Measurements from ENCODE around the gene SDCBP2. TPM values are rescaled to one million over a fixed set of nuclear protein-coding genes. Genes with fewer than 3 reads are reported as not detected.

SDCBP2 gene
- total and polyA plus RNA-seq, 2 experiments from 2014 or later = 4.2 to 5.5 TPM

- no peak overlapping the region for H3K9ac ChIP-seq
- DNase-seq = no peak
- no peaks in the 10 kb centered on the region for H4K20me1 ChIP-seq (ENCODE audit: insufficient read depth)
- H2AFZ ChIP-seq = no peak overlapping the region
- TF ChIP-seq EZH2 (IDR thresholded peaks at IDR 0.05; ENCODE audit: insufficient read depth, poor library complexity, severe bottlenecking) = no peak
- TF ChIP-seq EZH2phosphoT487 (IDR thresholded peaks at IDR 0.05; ENCODE audit: insufficient read depth, low read depth) = no peak
- H3K9me3 ChIP-seq (ENCODE audit: low read depth) = no peaks in the 10 kb centered on the region
- H3K4me2 ChIP-seq (ENCODE audit: unreplicated experiment) = no peak overlapping the region
- no peaks in the 10 kb centered on the region for H3K9me2 ChIP-seq (ENCODE audit: insufficient read depth)
- no peaks in the 10 kb centered on the region for H3F3A ChIP-seq (ENCODE audit: insufficient read depth)
- 85 to 89% methylated on average over 14 of the region's 14 CpGs for WGBS, 2 experiments (ENCODE audit: low coverage in 1 of 2, low lambda C conversion rate in 2 of 2, missing lambda C conversion rate in 2 of 2)
- H3K4me1 ChIP-seq (ENCODE audit: insufficient read depth) = no peaks in the 10 kb centered on the region
- no peak overlapping the region for H3K27ac ChIP-seq
- no peaks in the 10 kb centered on the region for H3K79me2 ChIP-seq (ENCODE audit: insufficient read depth)
- in situ Hi-C loops (cut with MboI) = no loop called here
- no peaks in the 10 kb centered on the region for H3K36me3 ChIP-seq (ENCODE audit: low read depth)
- H3K4me3 ChIP-seq = no peak overlapping the region
- H3K27me3 ChIP-seq (replicated peaks; ENCODE audit: insufficient read depth) = no peaks in the 10 kb centered on the region
Observed at GRCh38 chr20:1306316-1307135, 22.4 kb downstream of the SDCBP2 start.

- Histone ChIP-seq H3K36me3 (ENCODE audit: low read depth) (no peaks in the 10 kb centered on the region), H3K9me2 (ENCODE audit: insufficient read depth) (no peaks in the 10 kb centered on the region), H3K4me3 (no peak overlapping the region), H3K4me2 (ENCODE audit: unreplicated experiment) (no peak overlapping the region), H2AFZ (no peak overlapping the region), H3K27me3 (replicated peaks; ENCODE audit: insufficient read depth) (no peaks in the 10 kb centered on the region), H3K27ac (no peak overlapping the region), H3K79me2 (ENCODE audit: insufficient read depth) (no peaks in the 10 kb centered on the region), H4K20me1 (ENCODE audit: insufficient read depth) (no peaks in the 10 kb centered on the region), H3K4me1 (ENCODE audit: insufficient read depth) (peaks cover 5% of the 10 kb centered on the region; the same call in 1 of the 2 replicates), H3K9ac (no peak overlapping the region), H3F3A (ENCODE audit: insufficient read depth) (no peaks in the 10 kb centered on the region), H3K9me3 (ENCODE audit: low read depth) (no peaks in the 10 kb centered on the region)
- TF ChIP-seq EZH2phosphoT487 (IDR thresholded peaks at IDR 0.05; ENCODE audit: insufficient read depth, low read depth) (no peak), EZH2 (IDR thresholded peaks at IDR 0.05; ENCODE audit: insufficient read depth, poor library complexity, severe bottlenecking) (no peak)
- in situ Hi-C loops (cut with MboI) = no loop called here
- 88 to 90% methylated on average over 14 to 24 of the region's 24 CpGs for WGBS, 2 experiments (ENCODE audit: low coverage in 1 of 2, low lambda C conversion rate in 2 of 2, missing lambda C conversion rate in 2 of 2)
- no peak for DNase-seq
Observed at GRCh38 chr20:1305712-1306111, 23.2 kb downstream of the SDCBP2 start.

- no peaks in the 10 kb centered on the region for H3K9me2 ChIP-seq (ENCODE audit: insufficient read depth)
- WGBS, 2 experiments (ENCODE audit: low coverage in 1 of 2, low lambda C conversion rate in 2 of 2, missing lambda C conversion rate in 2 of 2) = 82 to 84% methylated on average over 31 of the region's 31 CpGs
- no peak for DNase-seq
- in situ Hi-C loops (cut with MboI) = no loop called here
- H4K20me1 ChIP-seq (ENCODE audit: insufficient read depth) = no peaks in the 10 kb centered on the region
- H3K36me3 ChIP-seq (ENCODE audit: low read depth) = no peaks in the 10 kb centered on the region
- no peaks in the 10 kb centered on the region for H3K79me2 ChIP-seq (ENCODE audit: insufficient read depth)
- peaks cover 7% of the 10 kb centered on the region; the same call in 1 of the 2 replicates for H3K4me1 ChIP-seq (ENCODE audit: insufficient read depth)
- H3K9me3 ChIP-seq (ENCODE audit: low read depth) = no peaks in the 10 kb centered on the region
- H3K9ac ChIP-seq = no peak overlapping the region
- H3F3A ChIP-seq (ENCODE audit: insufficient read depth) = no peaks in the 10 kb centered on the region
- no peaks in the 10 kb centered on the region for H3K27me3 ChIP-seq (replicated peaks; ENCODE audit: insufficient read depth)
- TF ChIP-seq EZH2phosphoT487 (IDR thresholded peaks at IDR 0.05; ENCODE audit: insufficient read depth, low read depth) (no peak), EZH2 (IDR thresholded peaks at IDR 0.05; ENCODE audit: insufficient read depth, poor library complexity, severe bottlenecking) (no peak)
- H3K4me2 ChIP-seq (ENCODE audit: unreplicated experiment) = no peak overlapping the region
- H2AFZ ChIP-seq = no peak overlapping the region
- no peak overlapping the region for H3K27ac ChIP-seq
- no peak overlapping the region for H3K4me3 ChIP-seq
Observed at GRCh38 chr20:1304710-1305515, 24.0 kb downstream of the SDCBP2 start.

GRCh38 chr20:1302685-1303541 lies 26.0 kb downstream of the SDCBP2 start:
- no peak overlapping the region for H3K4me3 ChIP-seq
- H3K27ac ChIP-seq = no peak overlapping the region
- H3K9me3 ChIP-seq (ENCODE audit: low read depth) = no peaks in the 10 kb centered on the region
- H3K79me2 ChIP-seq (ENCODE audit: insufficient read depth) = no peaks in the 10 kb centered on the region
- TF ChIP-seq EZH2phosphoT487 (IDR thresholded peaks at IDR 0.05; ENCODE audit: insufficient read depth, low read depth) (no peak), EZH2 (IDR thresholded peaks at IDR 0.05; ENCODE audit: insufficient read depth, poor library complexity, severe bottlenecking) (no peak)
- H4K20me1 ChIP-seq (ENCODE audit: insufficient read depth) = no peaks in the 10 kb centered on the region
- H2AFZ ChIP-seq = no peak overlapping the region
- no peaks in the 10 kb centered on the region for H3K9me2 ChIP-seq (ENCODE audit: insufficient read depth)
- 90 to 91% methylated on average over 12 of the region's 12 CpGs for WGBS, 2 experiments (ENCODE audit: low coverage in 1 of 2, low lambda C conversion rate in 2 of 2, missing lambda C conversion rate in 2 of 2)
- H3K27me3 ChIP-seq (replicated peaks; ENCODE audit: insufficient read depth) = no peaks in the 10 kb centered on the region
- H3K4me2 ChIP-seq (ENCODE audit: unreplicated experiment) = no peak overlapping the region
- DNase-seq = no peak
- no peak overlapping the region for H3K9ac ChIP-seq
- peaks cover 7% of the 10 kb centered on the region; the same call in 1 of the 2 replicates for H3K4me1 ChIP-seq (ENCODE audit: insufficient read depth)
- in situ Hi-C loops (cut with MboI) = no loop called here
- no peaks in the 10 kb centered on the region for H3K36me3 ChIP-seq (ENCODE audit: low read depth)
- no peaks in the 10 kb centered on the region for H3F3A ChIP-seq (ENCODE audit: insufficient read depth)

Measured in GM23248 (cell line).